ENCODE measurements around the gene CD99L2. TPM values are rescaled to one million over a fixed set of nuclear protein-coding genes. Genes with fewer than 3 reads are reported as not detected.

Gene CD99L2
- total RNA-seq, 4 donors from 2014 or later: 11.9 to 32.2 (median 23.9) TPM

GRCh38 chrX:150759568-150760416, 138.7 kb downstream of the CD99L2 start:
- Histone ChIP-seq H3K9me3 (no peaks in the 10 kb centered on the region), H3K4me3 (no peak overlapping the region), H3K36me3 (peaks cover 0 to 7% (median 0%) of the 10 kb centered on the region in 3 donors), H3K4me1 (no peaks in the 10 kb centered on the region), H3K27me3 (no peaks in the 10 kb centered on the region), H3K27ac (no peak overlapping the region)
- DNase-seq: peak in 1 of 3 donors; percentile 36
- TF ChIP-seq POLR2A (IDR thresholded peaks at IDR 0.05): no peak
- TF ChIP-seq CTCF (IDR thresholded peaks at IDR 0.05): no peak

GRCh38 chrX:150757371-150757770, 141.1 kb downstream of the CD99L2 start:
- Histone ChIP-seq H3K4me1 (no peaks in the 10 kb centered on the region), H3K36me3 (peaks cover 0 to 7% (median 0%) of the 10 kb centered on the region in 3 donors), H3K27me3 (no peaks in the 10 kb centered on the region), H3K4me3 (no peak overlapping the region), H3K9me3 (no peaks in the 10 kb centered on the region), H3K27ac (no peak overlapping the region)
- no peak for DNase-seq
- TF ChIP-seq POLR2A (IDR thresholded peaks at IDR 0.05): no peak
- TF ChIP-seq CTCF (IDR thresholded peaks at IDR 0.05): no peak

- Histone ChIP-seq H3K4me3 (no peak overlapping the region), H3K36me3 (peaks cover 0 to 14% (median 0%) of the 10 kb centered on the region in 3 donors), H3K9me3 (no peaks in the 10 kb centered on the region), H3K4me1 (no peaks in the 10 kb centered on the region), H3K27ac (no peak overlapping the region), H3K27me3 (no peaks in the 10 kb centered on the region)
- DNase-seq: no peak
- TF ChIP-seq POLR2A (IDR thresholded peaks at IDR 0.05) (no peak), CTCF (IDR thresholded peaks at IDR 0.05) (no peak)
These were observed 144.5 kb downstream of the CD99L2 start for GRCh38 chrX:150753968-150754367.

DNA sequence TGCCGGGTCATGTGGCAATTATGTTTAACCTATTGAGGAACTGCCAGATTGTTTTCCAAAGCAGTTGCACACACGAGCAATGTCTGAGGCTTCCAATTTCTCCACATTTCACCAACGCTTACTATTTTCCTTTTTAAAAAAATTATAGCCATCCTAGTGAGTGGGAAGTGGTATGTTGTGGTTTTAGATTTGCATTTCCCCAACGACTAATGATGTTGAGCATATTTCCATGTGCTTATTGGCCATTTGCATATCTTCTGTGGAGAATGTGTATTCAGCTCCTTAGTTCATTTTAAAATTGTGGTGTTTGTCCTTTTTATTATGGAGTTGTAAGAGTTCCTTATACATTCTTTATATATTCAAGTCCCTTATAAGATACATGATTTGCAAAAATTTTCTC, 145.1 kb downstream of the CD99L2 start:
- no peaks in the 10 kb centered on the region for H3K27me3 ChIP-seq
- H3K4me3 ChIP-seq: no peak overlapping the region
- H3K4me1 ChIP-seq: no peaks in the 10 kb centered on the region
- no peak overlapping the region for H3K27ac ChIP-seq
- no peak for TF ChIP-seq CTCF (IDR thresholded peaks at IDR 0.05)
- TF ChIP-seq POLR2A (IDR thresholded peaks at IDR 0.05): no peak
- DNase-seq: no peak
- H3K36me3 ChIP-seq: peaks cover 0 to 14% (median 0%) of the 10 kb centered on the region in 3 donors
- no peaks in the 10 kb centered on the region for H3K9me3 ChIP-seq

DNA sequence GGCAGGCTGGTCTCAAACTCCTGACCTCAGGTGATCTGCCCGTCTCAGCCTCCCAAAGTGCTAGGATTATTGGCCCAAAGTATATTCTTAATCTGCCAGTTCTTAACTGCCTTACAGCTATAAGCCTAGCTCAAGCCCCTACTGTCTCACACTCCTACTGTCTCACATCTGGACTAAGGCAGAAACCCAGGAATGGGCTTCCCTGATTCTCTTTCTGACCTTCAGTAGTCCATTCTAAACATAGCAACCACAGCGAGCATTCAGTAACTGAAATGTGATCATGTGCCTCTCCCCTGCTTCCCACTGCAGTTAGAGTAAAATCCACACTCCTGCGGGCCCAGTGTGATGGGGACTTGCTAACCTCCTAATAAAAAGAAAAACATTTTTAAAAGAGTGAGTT, 146.3 kb downstream of the CD99L2 start:
- no peak for DNase-seq
- H3K9me3 ChIP-seq: no peaks in the 10 kb centered on the region
- no peak overlapping the region for H3K27ac ChIP-seq

More for the DNA sequence above, 146.3 kb downstream of the CD99L2 start:
- H3K4me3 ChIP-seq: no peak overlapping the region
- H3K4me1 ChIP-seq: no peaks in the 10 kb centered on the region
- no peaks in the 10 kb centered on the region for H3K27me3 ChIP-seq
- peaks cover 0 to 11% (median 0%) of the 10 kb centered on the region in 3 donors for H3K36me3 ChIP-seq
- TF ChIP-seq CTCF (IDR thresholded peaks at IDR 0.05): no peak
- TF ChIP-seq POLR2A (IDR thresholded peaks at IDR 0.05): no peak
